Femur (tissue), 1 donor: ENCODE data around the gene CTRB1.

ENCODE experiments used
- DNase-seq: peaks from one replicate; pipeline ENCODE4 v3.0.0-alpha.2; 2017

The CTRB1 gene

GRCh38 chr16:75273054-75273925, 54.5 kb downstream of the CTRB1 start:
- no peak for DNase-seq
